Activated T-helper 1 cell treated with anti-CD3 and anti-CD28 coated beads, Interleukin-2, amount 50 U/mL, for 16 hours (primary cell): ENCODE data around the gene MLX.
A peak's percentile ranks its signal among the peaks of the same experiment; 100 is the strongest.
"Not testable (repeated sequence)": the region's sequence is repeated elsewhere in the genome, so short reads cannot be mapped to it uniquely, and the experiment has no call there.

Experiments used
- DNase-seq, 2 donors: peaks; one replicate each; pipeline ENCODE4 v3.0.0-alpha.2; 2020; ENCODE audit warnings: low read depth in 1 of 2, low spot score in 1 of 2

The MLX gene

GRCh38 chr17:42554250-42555121, 12.4 kb upstream of the MLX start:
- peak; percentile 53 to 60 for DNase-seq

GRCh38 chr17:42555122-42555622, 11.7 kb upstream of the MLX start:
- DNase-seq, result no peak

GRCh38 chr17:42555961-42556617, 10.8 kb upstream of the MLX start:
- not testable (repeated sequence) for DNase-seq

DNA sequence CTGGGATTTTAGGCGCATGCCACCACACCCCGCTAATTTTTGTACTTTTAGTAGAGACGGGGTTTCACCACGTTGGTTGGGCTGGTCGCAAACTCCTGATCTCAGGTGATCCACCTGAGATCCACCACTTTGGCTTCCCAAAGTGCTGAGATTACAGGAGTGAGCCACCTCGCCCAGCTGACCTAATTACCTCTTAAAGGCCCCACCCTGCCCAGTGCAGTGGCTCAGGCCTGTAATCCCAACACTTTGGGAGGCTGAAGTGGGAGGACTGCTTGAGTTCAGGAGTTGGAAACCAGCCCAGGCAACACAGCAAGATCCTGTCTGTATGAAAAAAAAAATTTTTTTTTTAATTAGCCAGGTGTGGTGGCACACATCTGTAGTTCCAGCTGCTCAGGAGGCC, 7.8 kb upstream of the MLX start:
- DNase-seq, result no peak

- DNase-seq, result no peak
These were observed 6.7 kb upstream of the MLX start for GRCh38 chr17:42560246-42560645.

DNA sequence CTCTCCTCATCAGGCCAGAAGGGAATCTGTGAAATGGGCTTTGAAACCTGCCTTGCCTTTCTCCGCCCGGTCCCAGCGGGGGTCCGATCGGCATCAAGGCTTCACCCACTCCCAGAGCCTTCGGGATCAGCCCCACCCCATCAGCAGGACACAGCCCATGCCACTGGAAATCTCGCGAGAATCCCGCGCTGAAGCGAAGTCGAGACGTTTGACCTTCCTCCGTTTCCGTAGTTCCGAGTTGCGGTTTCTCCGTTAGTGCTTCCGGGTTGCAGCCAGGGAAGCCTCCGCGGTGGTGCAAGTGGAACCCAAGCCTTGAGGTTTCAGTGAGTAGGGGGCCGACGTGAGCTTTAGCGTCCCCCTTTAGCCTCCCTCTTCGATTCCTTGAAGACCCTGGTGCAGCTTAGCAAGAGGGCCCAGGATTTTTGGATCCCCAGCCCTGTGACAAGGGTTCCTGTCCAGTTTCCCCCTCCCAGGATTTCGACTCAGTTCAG, 5.0 kb upstream of the MLX start, which contains the start of gene COASY:
COASY (plus strand) TSS at position 252 of the 491 bp plus-strand sequence. CDS start 475 bp downstream, outside the sequence.
- peak; percentile 83 to 85 for DNase-seq

DNA sequence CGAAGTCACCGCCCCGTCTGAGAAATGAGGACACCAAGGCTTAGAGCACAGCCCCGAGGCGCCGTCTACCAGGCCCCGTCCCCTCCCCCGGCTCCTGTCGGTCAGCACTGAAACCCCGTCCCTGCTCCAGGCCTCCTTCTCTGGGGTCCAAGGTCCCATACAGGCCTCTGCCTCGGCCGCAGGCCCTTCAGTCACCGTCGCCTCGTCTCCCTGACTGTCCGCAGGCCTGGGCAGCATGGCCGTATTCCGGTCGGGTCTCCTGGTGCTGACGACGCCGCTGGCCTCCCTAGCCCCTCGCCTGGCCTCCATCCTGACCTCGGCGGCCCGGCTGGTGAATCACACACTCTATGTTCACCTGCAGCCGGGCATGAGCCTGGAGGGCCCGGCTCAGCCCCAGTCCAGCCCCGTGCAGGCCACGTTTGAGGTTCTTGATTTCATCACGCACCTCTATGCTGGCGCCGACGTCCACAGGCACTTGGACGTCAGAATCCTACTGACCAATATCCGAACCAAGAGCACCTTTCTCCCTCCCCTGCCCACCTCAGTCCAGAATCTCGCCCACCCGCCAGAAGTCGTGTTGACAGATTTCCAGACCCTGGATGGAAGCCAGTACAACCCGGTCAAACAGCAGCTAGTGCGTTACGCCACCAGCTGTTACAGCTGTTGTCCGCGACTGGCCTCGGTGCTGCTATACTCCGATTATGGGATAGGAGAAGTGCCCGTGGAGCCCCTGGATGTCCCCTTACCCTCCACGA, 4.3 kb upstream of the MLX start:
- no peak for DNase-seq

- DNase-seq, result no peak
These were observed 3.8 kb upstream of the MLX start for GRCh38 chr17:42563143-42563509.

GRCh38 chr17:42563543-42563942, 3.4 kb upstream of the MLX start:
- DNase-seq, result no peak

GRCh38 chr17:42563950-42564349, 3.0 kb upstream of the MLX start:
- no peak for DNase-seq

- no peak for DNase-seq
These were observed 1.9 kb upstream of the MLX start for GRCh38 chr17:42564815-42565522.

- no peak for DNase-seq
These were observed 1.2 kb upstream of the MLX start for GRCh38 chr17:42565523-42566214.

DNA sequence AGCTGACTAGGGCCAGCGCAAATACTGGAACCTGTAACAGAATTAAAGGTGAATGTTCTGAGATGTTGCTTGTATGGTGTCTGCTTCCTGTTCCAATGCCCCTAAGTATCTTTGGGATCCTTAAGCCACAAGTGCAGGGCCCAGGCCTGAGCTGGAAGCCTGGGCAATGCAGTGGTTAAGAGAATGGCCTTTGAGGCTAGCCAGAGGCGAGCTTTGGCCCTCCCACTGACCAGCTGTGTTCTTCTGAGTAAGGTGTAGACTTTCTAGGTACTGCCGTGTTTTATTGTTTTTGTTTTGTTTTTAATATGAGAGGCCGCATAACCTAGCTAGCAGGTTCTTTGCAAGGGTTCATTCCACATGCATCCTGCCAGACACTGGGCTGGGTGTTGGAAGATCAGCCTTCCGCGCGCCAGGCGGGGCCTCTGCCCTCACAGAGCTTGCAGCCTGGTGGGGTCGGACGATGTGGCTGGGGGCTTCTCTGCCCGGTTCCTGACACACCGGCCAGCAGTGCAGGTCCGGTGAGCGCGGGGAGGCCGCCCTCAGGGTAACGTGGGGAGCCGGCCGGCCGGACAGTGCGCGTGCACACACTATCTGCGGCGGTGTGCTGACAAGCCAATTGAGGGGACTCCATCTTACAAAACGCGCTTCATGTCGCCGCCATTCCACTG, 551 bp upstream of the MLX start:
- no peak for DNase-seq

DNA sequence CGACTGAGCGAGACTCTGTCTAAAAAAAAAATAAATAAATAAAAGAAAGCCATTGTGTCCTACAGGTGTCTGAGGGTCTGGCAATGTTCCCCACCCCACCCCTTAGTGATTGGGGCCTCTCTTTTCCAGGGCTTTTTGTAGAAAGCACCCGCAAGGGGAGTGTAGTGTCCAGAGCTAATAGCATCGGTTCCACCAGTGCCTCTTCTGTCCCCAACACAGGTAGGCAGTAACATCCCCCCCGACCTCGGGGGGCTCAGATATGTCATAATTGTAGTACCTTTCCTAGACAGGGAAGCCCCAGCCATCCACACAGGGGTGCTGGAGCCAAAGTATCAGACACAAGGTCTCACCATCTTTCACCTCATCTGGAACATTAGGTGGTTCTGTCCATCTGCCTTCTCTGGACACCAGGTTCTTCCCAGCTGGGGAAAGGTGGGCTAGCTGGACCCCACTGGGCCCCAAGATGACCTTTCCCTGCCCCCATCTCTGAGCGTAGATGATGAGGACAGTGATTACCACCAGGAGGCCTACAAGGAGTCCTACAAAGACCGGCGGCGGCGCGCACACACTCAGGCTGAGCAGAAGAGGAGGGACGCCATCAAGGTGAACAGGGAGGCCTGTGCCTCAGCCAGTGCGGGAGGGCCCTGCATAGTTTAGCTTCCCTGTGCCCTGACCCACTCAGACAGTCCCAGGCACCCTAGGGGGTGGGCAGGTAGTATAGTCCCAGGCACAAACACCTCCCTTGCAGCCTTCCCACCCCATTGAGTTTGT, 1.6 kb downstream of the MLX start:
- no peak for DNase-seq

DNA sequence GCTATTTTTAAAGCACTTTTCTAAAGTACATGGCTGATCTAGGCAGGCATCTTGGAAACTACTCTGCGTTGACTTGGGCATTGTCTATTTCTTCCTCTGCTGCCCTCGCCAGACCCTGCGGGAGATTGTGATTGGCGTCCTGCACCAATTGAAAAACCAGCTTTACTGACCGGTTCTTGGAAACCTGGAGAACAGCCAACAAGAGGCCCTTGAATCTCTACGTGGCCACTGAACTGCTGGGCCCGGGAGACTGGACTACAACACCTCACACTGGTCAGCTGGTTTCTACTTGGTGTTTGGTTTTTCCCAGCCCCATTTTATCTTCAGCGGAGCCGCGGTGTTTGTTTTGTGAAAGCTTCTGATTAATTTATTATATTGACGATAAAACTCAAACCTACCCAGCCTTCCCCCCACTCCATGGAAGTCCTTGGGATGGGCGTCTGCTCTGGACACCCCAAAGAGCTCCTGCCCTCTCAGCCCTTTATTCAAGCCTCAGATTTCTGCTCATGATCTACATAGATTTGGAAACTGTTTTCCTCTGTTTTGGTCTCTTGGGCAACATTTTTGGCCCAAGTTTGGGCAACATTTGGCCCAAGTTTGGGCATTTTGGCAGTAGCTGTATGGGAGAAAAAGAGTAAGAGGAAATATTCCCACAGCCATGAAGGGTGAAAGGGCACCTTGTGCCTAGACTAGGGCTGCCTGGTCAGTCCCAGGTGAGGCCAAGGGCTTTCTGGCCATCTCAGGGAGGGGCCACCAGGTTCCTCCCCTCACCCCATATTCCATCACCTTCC, 4.7 kb downstream of the MLX start:
- no peak for DNase-seq

- DNase-seq, result no peak
These were observed 6.2 kb downstream of the MLX start for GRCh38 chr17:42573095-42573494.

- no peak for DNase-seq
These were observed 7.6 kb downstream of the MLX start for GRCh38 chr17:42574463-42574862.

DNA sequence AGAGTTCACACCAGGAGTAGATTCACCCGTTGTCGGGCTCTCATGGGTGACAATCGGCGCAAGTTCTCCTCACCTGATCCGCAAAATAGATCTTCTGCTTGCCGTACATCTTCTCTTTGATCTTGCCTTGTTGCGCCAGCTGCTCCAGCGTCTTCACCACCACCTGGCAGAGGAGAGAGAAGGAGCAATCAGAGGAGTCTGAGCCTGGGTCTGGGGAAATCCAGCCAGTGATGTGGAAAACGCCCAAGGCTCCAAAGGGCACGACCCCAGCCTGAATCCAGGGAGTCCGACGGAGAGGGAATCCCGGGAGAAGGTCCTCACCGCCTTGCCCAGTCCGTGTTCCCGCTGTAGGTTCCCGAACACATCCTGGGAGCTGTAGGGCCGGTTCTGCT, 10.2 kb downstream of the MLX start:
- DNase-seq, result no peak
